Measurements from ENCODE around the gene CYFIP1.

CYFIP1 gene

GRCh38 chr15:22880981-22881738 is 99.0 kb downstream of the CYFIP1 start:
- no peak for DNase-seq (ENCODE audit: extremely low read depth, low read depth)
- TF ChIP-seq CTCF (IDR thresholded peaks at IDR 0.05; ENCODE audit: low read depth, low read length), result no peak

GRCh38 chr15:22880068-22880980 is 99.8 kb downstream of the CYFIP1 start:
- no peak for DNase-seq (ENCODE audit: extremely low read depth, low read depth)
- TF ChIP-seq CTCF (IDR thresholded peaks at IDR 0.05; ENCODE audit: low read depth, low read length), result no peak

GRCh38 chr15:22878103-22878502 is 102.1 kb downstream of the CYFIP1 start:
- TF ChIP-seq CTCF (IDR thresholded peaks at IDR 0.05; ENCODE audit: low read depth, low read length), result no peak
- no peak for DNase-seq (ENCODE audit: extremely low read depth, low read depth)

- DNase-seq (ENCODE audit: extremely low read depth, low read depth), result no peak
- TF ChIP-seq CTCF (IDR thresholded peaks at IDR 0.05; ENCODE audit: low read depth, low read length), result no peak
Observed at GRCh38 chr15:22877607-22878006, 102.6 kb downstream of the CYFIP1 start.

GRCh38 chr15:22877117-22877516 is 103.1 kb downstream of the CYFIP1 start:
- DNase-seq (ENCODE audit: extremely low read depth, low read depth), result no peak
- TF ChIP-seq CTCF (IDR thresholded peaks at IDR 0.05; ENCODE audit: low read depth, low read length), result no peak

GRCh38 chr15:22874966-22875365 is 105.2 kb downstream of the CYFIP1 start:
- TF ChIP-seq CTCF (IDR thresholded peaks at IDR 0.05; ENCODE audit: low read depth, low read length), result no peak
- DNase-seq (ENCODE audit: extremely low read depth, low read depth), result no peak

- no peak for DNase-seq (ENCODE audit: extremely low read depth, low read depth)
- TF ChIP-seq CTCF (IDR thresholded peaks at IDR 0.05; ENCODE audit: low read depth, low read length), result no peak
Observed at GRCh38 chr15:22874256-22874655, 105.9 kb downstream of the CYFIP1 start.
